Neural progenitor cell (in vitro differentiated cells): ENCODE data around the gene BCAT1.

Source experiments
- CTCF ChIP-seq: fragments of 200-600 bp; sonication (generic); IDR thresholded peaks from 2 replicates; pipeline ENCODE4 v1.5.1; 2017; ENCODE audit warnings: antibody characterized with exemption, mild to moderate bottlenecking
- EZH2 ChIP-seq: fragments of 200-600 bp; sonication (generic); IDR thresholded peaks from 2 replicates; pipeline ENCODE4 v1.6.1; 2017; ENCODE audit warnings: antibody characterized with exemption, mild to moderate bottlenecking, moderate library complexity
- EZH2phosphoT487 ChIP-seq: fragments of 200-600 bp; sonication (generic); IDR thresholded peaks from 2 replicates; pipeline ENCODE4 v1.6.1; 2017; ENCODE audit warnings: antibody characterized with exemption

GRCh38 chr12:24966951-24967564 is 18.2 kb upstream of the BCAT1 start:
- no peak for TF ChIP-seq CTCF
- no peak for TF ChIP-seq EZH2
- TF ChIP-seq EZH2phosphoT487 = no peak
